OCI-M2 (cell line): ENCODE data around the gene NCBP2.

ENCODE experiments used
- DNase-seq: peaks from one replicate; lab custom pipeline; 2025; ENCODE audit not compliant: unreplicated experiment; lab: John Stamatoyannopoulos, UW

NCBP2 gene

DNA sequence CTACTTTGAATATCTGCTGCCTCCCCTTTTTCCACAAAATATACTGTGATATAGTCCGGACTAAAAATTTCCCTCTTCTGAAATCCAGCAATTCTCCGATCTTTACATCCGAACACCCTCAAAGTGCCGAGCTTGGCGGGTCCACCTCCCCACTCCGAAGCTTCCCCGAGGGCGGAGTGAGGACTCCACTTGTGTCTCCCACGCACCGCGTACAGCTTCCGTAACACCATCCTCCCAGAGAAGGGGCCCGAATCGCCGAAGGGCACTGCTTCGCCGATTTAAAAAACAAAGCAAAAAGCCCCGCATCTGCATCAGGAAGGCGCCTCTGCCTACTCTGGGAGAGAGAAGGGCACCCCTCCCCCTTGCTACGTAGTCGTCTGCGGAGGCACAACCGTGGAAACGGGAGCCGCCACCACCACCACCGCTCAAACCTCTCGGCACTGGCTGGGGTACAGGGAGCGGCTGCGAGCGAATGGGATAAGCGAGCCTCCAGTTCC lies 551 bp downstream of the NCBP2 start:
- DNase-seq = no peak

- no peak for DNase-seq
These were observed 3.8 kb downstream of the NCBP2 start for GRCh38 chr3:196938576-196938975.

GRCh38 chr3:196938124-196938523 lies 4.2 kb downstream of the NCBP2 start:
- no peak for DNase-seq

GRCh38 chr3:196936288-196936687 lies 6.0 kb downstream of the NCBP2 start:
- DNase-seq = no peak

DNA sequence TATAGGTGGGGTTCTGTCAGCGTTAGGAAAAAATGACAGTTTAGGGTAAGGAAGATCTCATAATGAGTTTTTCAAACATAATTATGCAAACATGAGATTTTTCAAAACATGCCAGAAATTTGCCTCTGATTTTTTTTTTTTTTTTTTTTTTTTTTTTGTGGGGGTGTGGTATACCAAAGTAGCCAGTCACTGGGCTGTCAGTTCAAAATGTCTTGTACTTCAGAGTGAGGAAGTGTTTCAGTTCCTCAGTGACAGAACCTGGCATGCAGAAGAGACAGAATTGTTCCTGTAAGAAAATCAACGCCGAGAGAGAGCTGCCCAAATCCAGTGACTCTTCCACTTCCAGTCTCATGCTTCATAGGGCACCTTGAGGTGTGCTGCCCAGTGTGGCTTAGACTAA lies 9.7 kb downstream of the NCBP2 start:
- DNase-seq = no peak

- DNase-seq = no peak
These were observed 10.3 kb downstream of the NCBP2 start for GRCh38 chr3:196931828-196932587.

DNA sequence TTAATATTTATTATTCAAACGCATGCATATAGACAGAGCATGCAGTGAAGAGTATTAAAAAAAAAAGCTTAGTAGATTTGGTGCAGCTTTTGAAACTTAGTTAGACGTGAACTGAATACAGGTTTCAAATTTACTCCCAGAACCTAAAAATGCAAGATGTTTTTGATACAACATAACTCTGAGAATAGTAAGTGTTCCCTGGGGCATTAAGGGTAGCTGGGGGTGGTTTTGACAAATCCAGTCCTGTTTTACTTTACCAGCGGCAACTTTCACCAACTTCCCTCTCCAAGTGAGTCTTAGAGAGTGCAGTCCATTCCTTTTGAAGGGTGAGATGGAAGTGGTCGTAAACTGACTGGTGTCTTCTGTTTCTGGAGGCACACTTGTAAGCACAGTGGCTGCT lies 11.2 kb downstream of the NCBP2 start:
- DNase-seq = no peak

GRCh38 chr3:196927571-196928453 lies 14.5 kb downstream of the NCBP2 start:
- no peak for DNase-seq

DNA sequence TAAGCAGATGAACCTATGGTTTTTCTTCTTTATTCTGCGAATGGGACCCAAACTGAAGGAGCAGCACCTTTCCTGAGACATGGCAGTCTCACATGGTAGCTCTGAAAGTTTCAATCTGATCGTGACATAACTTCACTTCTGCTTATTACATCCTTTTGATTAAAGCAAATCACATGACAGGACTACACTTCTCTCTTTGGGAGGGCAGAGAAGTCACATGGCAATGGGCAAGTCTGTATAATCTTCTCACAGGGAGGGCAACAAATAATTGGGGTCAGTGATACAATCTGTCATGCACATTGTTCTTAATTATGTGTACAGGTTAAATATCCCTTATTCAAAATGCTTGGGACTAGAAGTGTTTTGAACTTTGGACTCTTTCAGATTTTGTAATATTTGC lies 21.6 kb downstream of the NCBP2 start:
- DNase-seq = no peak

- DNase-seq = no peak
These were observed 23.4 kb downstream of the NCBP2 start for GRCh38 chr3:196918968-196919367.

DNA sequence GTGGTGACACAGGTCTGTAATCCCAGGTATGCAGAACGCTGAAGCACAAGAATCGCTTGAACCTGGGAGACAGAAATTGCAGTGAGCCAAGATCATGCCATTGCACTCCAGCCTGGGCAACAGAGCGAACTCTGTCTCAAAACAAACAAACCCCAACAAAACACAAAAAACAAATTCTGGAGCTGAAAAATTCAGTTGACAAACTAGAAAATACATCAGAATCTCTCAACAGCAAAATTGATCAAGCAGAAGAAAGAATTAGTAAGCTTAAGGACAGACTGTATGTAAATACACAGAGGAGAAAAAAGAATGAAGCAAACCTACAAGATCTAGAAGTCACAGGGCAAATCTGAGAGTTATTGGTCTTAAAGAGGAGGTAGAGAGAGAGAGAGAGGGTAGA lies 25.3 kb downstream of the NCBP2 start:
- DNase-seq = no peak

- no peak for DNase-seq
These were observed 26.1 kb downstream of the NCBP2 start for GRCh38 chr3:196916221-196916620.

DNA sequence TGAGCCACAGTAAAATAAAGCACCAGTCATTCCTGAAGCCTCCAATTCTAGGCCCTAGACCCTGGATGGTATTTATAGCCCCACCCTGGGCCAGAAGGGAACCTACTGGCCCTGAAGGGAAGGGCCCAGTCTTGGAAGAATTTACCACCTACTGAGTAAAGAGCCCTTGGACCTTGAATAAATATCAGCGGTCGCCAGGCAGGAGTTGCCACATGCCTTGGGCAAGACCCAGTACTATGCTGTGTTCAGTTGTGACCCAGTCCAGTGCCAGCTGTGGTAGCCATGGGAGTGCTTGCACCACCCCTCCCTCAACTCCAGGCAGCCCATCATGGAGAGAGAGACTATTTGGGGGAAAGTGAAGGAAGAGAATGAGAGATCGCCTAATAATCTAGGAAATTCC lies 27.0 kb downstream of the NCBP2 start:
- DNase-seq = no peak

DNA sequence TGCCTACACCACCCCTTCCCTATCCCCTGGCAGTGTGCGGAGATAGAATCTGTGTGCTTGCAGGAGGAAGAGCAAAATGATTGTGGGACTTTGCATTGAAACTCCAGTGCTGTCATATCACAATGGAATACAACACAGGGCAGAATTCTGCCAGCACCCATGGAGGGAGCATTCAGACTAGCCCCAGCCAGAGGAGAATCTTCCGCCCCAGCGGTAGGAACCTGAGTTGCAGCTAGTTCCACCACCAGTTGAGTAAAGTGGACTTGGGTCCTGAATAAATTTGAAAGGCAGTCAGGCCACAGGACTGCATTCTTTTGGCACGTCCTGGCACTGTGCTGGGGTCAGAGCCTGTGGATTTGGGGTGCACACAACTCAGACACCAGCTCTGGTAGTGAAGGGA lies 27.5 kb downstream of the NCBP2 start:
- DNase-seq = no peak

DNA sequence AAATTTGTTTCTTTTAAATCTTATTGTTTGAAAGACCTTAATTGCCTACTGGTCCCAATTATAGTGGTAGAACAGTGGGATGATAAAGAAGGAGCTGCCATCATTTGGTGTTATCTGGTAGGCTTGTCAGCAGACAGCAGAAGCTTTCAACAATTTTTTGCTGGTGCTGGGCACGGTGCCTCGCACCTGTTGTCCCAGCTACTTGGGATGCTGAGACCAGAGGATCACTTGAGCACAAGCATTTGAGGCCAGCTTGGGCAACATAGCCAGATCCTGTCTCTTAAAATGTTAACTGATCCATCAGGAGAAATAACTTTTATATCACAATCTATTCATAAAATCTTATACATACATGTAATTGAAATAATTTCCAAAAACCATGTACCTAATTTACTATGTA lies 38.6 kb downstream of the NCBP2 start:
- no peak for DNase-seq

DNA sequence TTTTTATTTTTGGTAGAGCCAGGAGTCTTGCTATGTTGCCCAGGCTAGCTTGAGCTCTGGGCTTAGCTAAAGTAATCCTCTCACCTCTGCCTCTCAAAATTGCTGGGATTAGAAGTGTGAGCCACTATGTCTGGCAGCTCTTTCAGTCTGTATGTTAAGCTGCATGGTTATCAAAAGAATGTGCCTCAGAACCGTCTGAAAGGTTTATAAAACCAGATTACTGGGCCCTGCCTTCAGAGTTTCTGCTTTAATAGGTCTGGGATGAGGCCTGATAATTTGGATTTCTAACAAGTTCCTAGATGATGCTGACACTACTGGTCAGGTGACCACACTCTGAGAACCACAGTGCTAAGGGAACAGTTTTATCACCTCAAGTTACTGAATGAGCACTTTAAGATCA lies 40.0 kb downstream of the NCBP2 start:
- DNase-seq = no peak

DNA sequence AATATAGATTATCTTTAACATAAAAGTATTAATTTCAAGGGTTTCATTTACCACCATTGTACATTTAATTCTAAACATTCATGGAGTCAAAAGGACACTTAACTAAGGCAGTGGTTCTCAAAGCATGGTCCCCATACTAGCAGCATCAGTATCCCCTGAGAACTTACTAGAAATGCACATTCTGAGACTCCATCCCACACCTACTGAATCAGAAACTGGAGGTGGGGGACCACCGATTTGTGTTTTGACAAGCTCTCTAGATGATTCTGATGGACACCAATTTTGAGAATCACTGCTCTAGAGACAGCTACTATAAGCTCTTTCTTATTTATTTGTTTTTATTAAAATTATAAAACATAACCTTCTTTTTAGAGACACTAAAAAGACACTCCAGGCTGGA lies 40.6 kb downstream of the NCBP2 start:
- no peak for DNase-seq

GRCh38 chr3:196896229-196896628 lies 46.1 kb downstream of the NCBP2 start:
- DNase-seq = no peak

DNA sequence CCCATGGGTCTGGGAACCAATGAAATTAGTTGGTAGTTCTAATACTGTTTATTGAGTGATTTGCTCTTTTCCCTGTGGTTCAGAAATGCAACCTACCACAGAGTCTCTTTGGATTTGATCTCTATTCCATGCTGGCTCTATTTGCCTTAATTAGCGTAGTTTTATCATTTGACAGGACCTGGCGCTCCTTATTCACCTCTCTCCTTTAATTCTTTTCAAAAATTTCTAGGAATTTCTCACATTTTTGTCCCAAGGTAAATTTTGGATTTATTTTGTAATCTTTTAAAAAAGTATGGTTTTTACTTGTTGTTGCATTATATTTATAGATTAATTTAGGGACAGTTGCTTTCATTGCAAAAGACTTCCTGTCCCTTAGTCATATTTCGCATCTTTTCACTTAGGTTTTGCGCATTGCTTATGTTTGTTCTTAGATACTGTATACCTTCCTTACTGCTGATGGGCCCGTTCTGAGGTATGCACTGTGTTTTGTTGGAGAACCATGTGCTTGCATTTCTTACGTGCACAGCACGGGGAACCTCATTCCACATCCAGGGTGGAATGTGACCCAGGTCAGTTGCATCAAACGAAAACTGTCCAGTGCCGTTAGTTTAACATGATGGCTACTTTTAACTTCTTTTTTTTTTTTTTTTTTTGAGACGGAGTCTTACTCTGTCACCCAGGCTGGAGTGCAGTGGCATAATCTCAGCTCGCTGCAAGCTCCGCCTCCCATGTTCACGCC lies 47.6 kb downstream of the NCBP2 start:
- no peak for DNase-seq

DNA sequence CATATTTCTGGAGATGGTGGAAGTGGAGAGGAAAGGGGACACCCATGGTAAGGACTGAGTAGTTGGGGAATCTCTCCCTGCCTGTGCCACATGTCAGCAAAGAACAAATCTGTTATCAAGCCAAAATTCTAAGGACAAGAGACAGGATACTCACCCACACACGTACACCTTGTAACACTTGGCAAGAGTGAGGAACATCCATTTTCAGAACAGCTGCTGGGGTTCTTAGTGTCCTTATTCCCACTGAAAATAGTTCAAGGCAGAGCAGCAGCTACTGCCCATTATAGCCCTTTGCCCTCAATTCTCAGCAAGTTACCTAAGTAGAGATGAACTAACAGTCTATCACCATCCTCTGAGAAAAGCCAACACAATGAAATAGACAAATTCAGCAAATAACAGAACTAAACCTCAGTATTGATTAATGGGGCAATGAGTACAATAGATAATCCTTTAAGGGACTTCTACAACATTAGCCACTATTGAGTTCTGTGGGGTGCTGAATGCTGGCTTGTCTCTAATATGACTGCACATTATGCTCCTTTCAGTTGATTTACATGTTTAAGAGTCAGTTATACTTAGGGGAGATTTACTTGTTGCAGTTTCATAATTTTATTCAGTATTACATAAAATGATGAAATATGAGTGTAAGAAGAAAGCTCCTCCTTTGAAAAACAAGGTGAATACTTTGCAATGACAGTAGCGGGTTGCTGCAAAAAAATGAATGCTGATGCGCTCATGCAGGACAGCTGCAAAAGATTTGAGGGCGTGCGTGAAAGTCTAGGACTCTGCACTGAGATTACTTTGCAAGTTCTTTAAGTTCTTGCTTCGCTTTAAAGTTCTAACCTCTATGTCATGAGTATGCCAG lies 52.3 kb downstream of the NCBP2 start:
- DNase-seq = no peak

GRCh38 chr3:196886144-196886543 lies 56.2 kb downstream of the NCBP2 start:
- no peak for DNase-seq
